ENCODE data around the gene OBSL1. TPM values are rescaled to one million over a fixed set of nuclear protein-coding genes. Genes with fewer than 3 reads are reported as not detected.

OBSL1 gene
- total RNA-seq, 5 donors from 2014 or later (not counting 1 experiment from before 2014, with no cell fraction given) = 1.2 to 2.4 (median 1.2) TPM

- peaks cover 0 to 75% of the 10 kb centered on the region in 2 experiments for H3K27me3 ChIP-seq (replicated peaks in 1 of 2; ENCODE audit: control insufficient read depth in 2 of 2, extremely low read depth in 1 of 2, insufficient read depth in 2 of 2, low read length in 1 of 2)
- POLR2A ChIA-PET = no interaction called here
- peaks cover 2 to 5% (median 4%) of the 10 kb centered on the region in 3 donors for H3K4me1 Mint-ChIP-seq
- peaks cover 29 to 61% of the 10 kb centered on the region in 2 donors for H3K27me3 Mint-ChIP-seq
- DNase-seq = no peak
- no peaks in the 10 kb centered on the region for H3K36me3 Mint-ChIP-seq
- H3K4me1 ChIP-seq (ENCODE audit: control insufficient read depth in 1 of 2, extremely low read depth in 1 of 2, insufficient read depth in 2 of 2, low read length in 2 of 2) = peaks cover 0 to 7% of the 10 kb centered on the region in 2 experiments
- H3K9me3 Mint-ChIP-seq = no peaks in the 10 kb centered on the region
- H3K36me3 ChIP-seq (ENCODE audit: control insufficient read depth in 2 of 2, extremely low read depth in 1 of 2, insufficient read depth in 1 of 2, low read length in 1 of 2) = no peaks in the 10 kb centered on the region
- CTCF ChIA-PET = interaction anchor here in 1 of 2 donors (0.7 kb wide), 2 partner anchors 487 to 1282 kb away, joined by 4 read pairs; no protein-coding TSS in a partner anchor
- H3K9me3 ChIP-seq = no peaks in the 10 kb centered on the region
- H3K27ac ChIP-seq (ENCODE audit: low read length) = no peak overlapping the region
- WGBS (ENCODE audit: insufficient coverage) = 93% methylated on average over 2 of the region's 5 CpGs
- peak overlapping the region in 1 of 3 donors; percentile 9 for H3K4me3 Mint-ChIP-seq
- ATAC-seq (replicated peaks in 1 of 4) = no peak
- no peak overlapping the region for H3K4me3 ChIP-seq (ENCODE audit: control insufficient read depth in 1 of 2, extremely low read depth in 1 of 2, low read length in 1 of 2)
- H3K27ac Mint-ChIP-seq = no peak overlapping the region
Observed at GRCh38 chr2:219573166-219573565, 1.8 kb upstream of the OBSL1 start.

GRCh38 chr2:219572237-219573001 is 1.1 kb upstream of the OBSL1 start, which contains the start of gene INHA:
INHA (plus strand) TSS chr2:219572310; CDS start chr2:219572375, 65 bp downstream.
- no peaks in the 10 kb centered on the region for H3K9me3 ChIP-seq
- CTCF ChIA-PET = no interaction called here
- peak within 1 kb of the TSS in 1 of 2 donors; percentile 56 for H3K27ac Mint-ChIP-seq

GRCh38 chr2:219570924-219571310 is 422 bp downstream of the OBSL1 start:
- DNase-seq (no peak), ATAC-seq (replicated peaks in 1 of 4) (peak in 3 of 4 experiments; percentile 12 to 43 (median 32))
- Histone ChIP-seq H3K4me1 (ENCODE audit: control insufficient read depth in 1 of 2, extremely low read depth in 1 of 2, insufficient read depth in 2 of 2, low read length in 2 of 2) (peaks cover 0 to 7% of the 10 kb centered on the region in 2 experiments), H3K36me3 (ENCODE audit: control insufficient read depth in 2 of 2, extremely low read depth in 1 of 2, insufficient read depth in 1 of 2, low read length in 1 of 2) (no peaks in the 10 kb centered on the region), H3K27me3 (replicated peaks in 1 of 2; ENCODE audit: control insufficient read depth in 2 of 2, extremely low read depth in 1 of 2, insufficient read depth in 2 of 2, low read length in 1 of 2) (peaks cover 0 to 77% of the 10 kb centered on the region in 2 experiments), H3K4me3 (ENCODE audit: control insufficient read depth in 1 of 2, extremely low read depth in 1 of 2, low read length in 1 of 2) (peak overlapping the region; percentile 17 to 48), H3K9me3 (no peaks in the 10 kb centered on the region), H3K27ac (ENCODE audit: low read length) (no peak overlapping the region)
- peaks cover 2 to 5% (median 4%) of the 10 kb centered on the region in 3 donors for H3K4me1 Mint-ChIP-seq
- WGBS (ENCODE audit: insufficient coverage) = 1% methylated on average over 29 of the region's 55 CpGs
- no peaks in the 10 kb centered on the region for H3K9me3 Mint-ChIP-seq
- ChIA-PET POLR2A (no interaction called here), CTCF (no interaction called here)
- H3K27me3 Mint-ChIP-seq = peaks cover 36 to 64% of the 10 kb centered on the region in 2 donors
- no peak overlapping the region for H3K27ac Mint-ChIP-seq
- H3K4me3 Mint-ChIP-seq = peak overlapping the region in 1 of 3 donors; percentile 59
- H3K36me3 Mint-ChIP-seq = no peaks in the 10 kb centered on the region

More at GRCh38 chr2:219572237-219573001, 1.1 kb upstream of the OBSL1 start, which contains the start of gene INHA:
- Mint-ChIP-seq H3K4me1 (peaks cover 2 to 5% (median 4%) of the 10 kb centered on the region in 3 donors), H3K27me3 (peaks cover 36 to 67% of the 10 kb centered on the region in 2 donors), H3K9me3 (no peaks in the 10 kb centered on the region), H3K36me3 (no peaks in the 10 kb centered on the region), H3K4me3 (peak within 1 kb of the TSS; percentile 10 to 58 (median 24))
- 94% methylated on average over 6 of the region's 13 CpGs for WGBS (ENCODE audit: insufficient coverage)
- no peak within 1 kb of the TSS for H3K4me3 ChIP-seq (ENCODE audit: control insufficient read depth in 1 of 2, extremely low read depth in 1 of 2, low read length in 1 of 2)
- H3K4me1 ChIP-seq (ENCODE audit: control insufficient read depth in 1 of 2, extremely low read depth in 1 of 2, insufficient read depth in 2 of 2, low read length in 2 of 2) = peaks cover 0 to 7% of the 10 kb centered on the region in 2 experiments
- POLR2A ChIA-PET = no interaction called here
- no peak for DNase-seq
- H3K27ac ChIP-seq (ENCODE audit: low read length) = no peak within 1 kb of the TSS
- H3K36me3 ChIP-seq (ENCODE audit: control insufficient read depth in 2 of 2, extremely low read depth in 1 of 2, insufficient read depth in 1 of 2, low read length in 1 of 2) = no peaks in the 10 kb centered on the region
- no peak for ATAC-seq (replicated peaks in 1 of 4)
- H3K27me3 ChIP-seq (replicated peaks in 1 of 2; ENCODE audit: control insufficient read depth in 2 of 2, extremely low read depth in 1 of 2, insufficient read depth in 2 of 2, low read length in 1 of 2) = peaks cover 0 to 79% of the 10 kb centered on the region in 2 experiments

- Mint-ChIP-seq H3K4me3 (peak overlapping the region; percentile 39 to 59 (median 59)), H3K27ac (no peak overlapping the region), H3K36me3 (no peaks in the 10 kb centered on the region), H3K27me3 (peaks cover 36 to 59% of the 10 kb centered on the region in 2 donors), H3K9me3 (no peaks in the 10 kb centered on the region), H3K4me1 (peaks cover 2 to 5% (median 4%) of the 10 kb centered on the region in 3 donors)
- Histone ChIP-seq H3K36me3 (ENCODE audit: control insufficient read depth in 2 of 2, extremely low read depth in 1 of 2, insufficient read depth in 1 of 2, low read length in 1 of 2) (no peaks in the 10 kb centered on the region), H3K9me3 (no peaks in the 10 kb centered on the region), H3K27ac (ENCODE audit: low read length) (no peak overlapping the region), H3K27me3 (replicated peaks in 1 of 2; ENCODE audit: control insufficient read depth in 2 of 2, extremely low read depth in 1 of 2, insufficient read depth in 2 of 2, low read length in 1 of 2) (peaks cover 0 to 72% of the 10 kb centered on the region in 2 experiments), H3K4me3 (ENCODE audit: control insufficient read depth in 1 of 2, extremely low read depth in 1 of 2, low read length in 1 of 2) (peak overlapping the region in 1 of 2 donors; percentile 48), H3K4me1 (ENCODE audit: control insufficient read depth in 1 of 2, extremely low read depth in 1 of 2, insufficient read depth in 2 of 2, low read length in 2 of 2) (peaks cover 0 to 7% of the 10 kb centered on the region in 2 experiments)
- WGBS (ENCODE audit: insufficient coverage) = 26% methylated on average over 95 of the region's 95 CpGs
- ATAC-seq (replicated peaks in 1 of 4) = peak; percentile 36 to 54 (median 52)
- ChIA-PET CTCF (no interaction called here), POLR2A (no interaction called here)
- no peak for DNase-seq
Observed at GRCh38 chr2:219570194-219570923, 980 bp downstream of the OBSL1 start.

GRCh38 chr2:219569635-219570034 is 1.7 kb downstream of the OBSL1 start:
- H3K36me3 ChIP-seq (ENCODE audit: control insufficient read depth in 2 of 2, extremely low read depth in 1 of 2, insufficient read depth in 1 of 2, low read length in 1 of 2) = no peaks in the 10 kb centered on the region
- H3K4me1 ChIP-seq (ENCODE audit: control insufficient read depth in 1 of 2, extremely low read depth in 1 of 2, insufficient read depth in 2 of 2, low read length in 2 of 2) = peaks cover 0 to 7% of the 10 kb centered on the region in 2 experiments
- H3K4me1 Mint-ChIP-seq = peaks cover 2 to 5% (median 4%) of the 10 kb centered on the region in 3 donors
- WGBS (ENCODE audit: insufficient coverage) = 85% methylated on average over 2 of the region's 6 CpGs
- H3K4me3 Mint-ChIP-seq = peak overlapping the region; percentile 10 to 59 (median 21)
- peaks cover 36 to 56% of the 10 kb centered on the region in 2 donors for H3K27me3 Mint-ChIP-seq
- POLR2A ChIA-PET = no interaction called here
- peaks cover 0 to 70% of the 10 kb centered on the region in 2 experiments for H3K27me3 ChIP-seq (replicated peaks in 1 of 2; ENCODE audit: control insufficient read depth in 2 of 2, extremely low read depth in 1 of 2, insufficient read depth in 2 of 2, low read length in 1 of 2)
- no peak overlapping the region for H3K27ac Mint-ChIP-seq
- no peak for ATAC-seq (replicated peaks in 1 of 4)
- no peaks in the 10 kb centered on the region for H3K9me3 Mint-ChIP-seq
- CTCF ChIA-PET = no interaction called here
- no peak overlapping the region for H3K27ac ChIP-seq (ENCODE audit: low read length)
- H3K9me3 ChIP-seq = no peaks in the 10 kb centered on the region
- H3K36me3 Mint-ChIP-seq = no peaks in the 10 kb centered on the region
- H3K4me3 ChIP-seq (ENCODE audit: control insufficient read depth in 1 of 2, extremely low read depth in 1 of 2, low read length in 1 of 2) = no peak overlapping the region
- DNase-seq = no peak

GRCh38 chr2:219569041-219569440 is 2.3 kb downstream of the OBSL1 start:
- peaks cover 2 to 5% (median 4%) of the 10 kb centered on the region in 3 donors for H3K4me1 Mint-ChIP-seq
- ChIA-PET CTCF (interaction anchor here (0.6 kb wide), 2 partner anchors 28 to 127 kb away, joined by 3 read pairs; no protein-coding TSS in a partner anchor), POLR2A (no interaction called here)
- H3K27me3 Mint-ChIP-seq = peaks cover 42 to 59% of the 10 kb centered on the region in 2 donors
- no peak overlapping the region for H3K4me3 Mint-ChIP-seq
- no peaks in the 10 kb centered on the region for H3K36me3 Mint-ChIP-seq
- Histone ChIP-seq H3K27me3 (replicated peaks in 1 of 2; ENCODE audit: control insufficient read depth in 2 of 2, extremely low read depth in 1 of 2, insufficient read depth in 2 of 2, low read length in 1 of 2) (peaks cover 0 to 68% of the 10 kb centered on the region in 2 experiments), H3K4me3 (ENCODE audit: control insufficient read depth in 1 of 2, extremely low read depth in 1 of 2, low read length in 1 of 2) (no peak overlapping the region), H3K4me1 (ENCODE audit: control insufficient read depth in 1 of 2, extremely low read depth in 1 of 2, insufficient read depth in 2 of 2, low read length in 2 of 2) (peaks cover 0 to 7% of the 10 kb centered on the region in 2 experiments), H3K27ac (ENCODE audit: low read length) (no peak overlapping the region), H3K9me3 (no peaks in the 10 kb centered on the region), H3K36me3 (ENCODE audit: control insufficient read depth in 2 of 2, extremely low read depth in 1 of 2, insufficient read depth in 1 of 2, low read length in 1 of 2) (no peaks in the 10 kb centered on the region)
- no peak overlapping the region for H3K27ac Mint-ChIP-seq
- DNase-seq (no peak), ATAC-seq (replicated peaks in 1 of 4) (no peak)
- H3K9me3 Mint-ChIP-seq = no peaks in the 10 kb centered on the region
- WGBS (ENCODE audit: insufficient coverage) = 100% methylated on average over 2 of the region's 6 CpGs

Data from T-cell (primary cell).